ENCODE measurements around the gene SIPA1L3.
A peak's percentile ranks its signal among the peaks of the same experiment; 100 is the strongest.

SIPA1L3 gene

DNA sequence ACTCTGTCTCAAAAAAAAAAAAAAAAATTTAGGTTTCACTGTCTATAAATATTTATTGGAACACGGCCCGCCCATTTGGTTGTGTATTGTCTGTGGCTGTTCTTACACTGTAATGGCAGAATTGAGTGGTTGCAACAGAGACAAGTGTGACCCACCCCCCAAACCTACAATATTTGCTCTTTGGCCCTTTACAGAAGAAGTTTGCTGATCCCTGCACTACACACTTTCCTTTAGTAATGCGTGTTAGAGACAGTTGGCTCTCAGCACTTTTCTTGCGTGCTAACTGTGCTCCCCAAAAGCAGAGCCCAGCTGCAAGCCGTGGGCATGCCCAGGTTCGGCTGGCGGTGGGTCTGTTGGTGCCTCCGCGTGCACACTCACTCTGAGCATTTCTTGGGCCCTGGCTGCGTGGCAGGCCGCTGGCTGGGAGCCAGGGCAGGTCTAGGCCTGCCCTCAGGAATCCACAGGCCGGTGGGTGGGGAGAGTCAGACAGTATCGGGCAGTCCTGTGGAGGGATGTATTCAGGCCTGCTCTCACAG, 72.6 kb downstream of the SIPA1L3 start:
- no peak for DNase-seq (ENCODE audit: low read depth, low spot score)
- peaks cover 3% of the 10 kb centered on the region for H3K4me1 ChIP-seq (ENCODE audit: insufficient read depth, insufficient read length)
- peaks cover 3% of the 10 kb centered on the region for H3K36me3 ChIP-seq (ENCODE audit: insufficient read depth, insufficient read length, low read length)
- peak overlapping the region; percentile 21 for H3K9ac ChIP-seq (ENCODE audit: insufficient read length, low read depth)
- no peaks in the 10 kb centered on the region for H3K9me3 ChIP-seq (ENCODE audit: insufficient read depth, low read length)
- no peaks in the 10 kb centered on the region for H3K27me3 ChIP-seq (ENCODE audit: insufficient read depth, insufficient read length)
- H3K4me3 ChIP-seq (ENCODE audit: insufficient read length, low read depth), result no peak overlapping the region
- no peak for TF ChIP-seq ZNF274 (IDR thresholded peaks at IDR 0.05; ENCODE audit: low read depth, low read length)
- no peak for TF ChIP-seq YY1 (IDR thresholded peaks at IDR 0.05; ENCODE audit: insufficient read depth, insufficient read length)
- no peak for TF ChIP-seq SUZ12 (IDR thresholded peaks at IDR 0.05; ENCODE audit: extremely low read depth, insufficient read depth, insufficient read length)

DNA sequence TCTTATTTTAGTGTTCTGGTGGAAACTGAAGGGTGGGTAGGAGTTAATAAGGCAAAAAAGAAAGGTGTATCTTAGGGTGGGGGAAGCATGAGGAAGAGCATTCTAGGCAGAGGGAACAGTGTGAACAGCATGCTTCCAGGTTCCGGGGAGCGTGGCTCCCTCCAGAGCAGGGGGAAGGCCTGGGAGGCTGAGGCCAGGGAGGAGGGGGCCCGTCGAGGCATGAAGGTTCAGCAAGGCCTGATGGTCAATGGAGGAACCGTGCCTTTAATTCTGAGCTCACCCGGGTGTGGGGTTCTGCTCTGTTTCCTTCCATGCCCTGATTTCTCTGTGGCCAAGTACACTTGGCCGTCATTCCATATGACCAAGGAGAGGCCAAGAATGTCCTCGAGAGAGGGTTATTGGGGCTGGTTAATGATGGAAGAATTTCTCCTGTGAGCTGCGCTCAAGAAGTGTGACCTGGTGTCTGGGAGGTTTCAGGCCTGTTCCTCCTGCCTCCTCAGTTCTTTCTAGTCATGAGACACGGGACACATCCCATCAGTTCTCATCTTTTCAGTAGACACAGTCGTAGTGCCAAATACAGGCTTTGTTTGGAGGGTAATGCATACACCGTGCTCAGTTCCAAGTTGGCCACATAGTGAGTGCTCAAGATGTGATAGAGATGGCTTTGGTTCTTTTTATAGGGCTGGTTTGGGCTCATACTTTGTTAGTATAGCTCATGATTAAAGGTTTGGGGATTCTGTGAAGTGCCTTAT, 73.6 kb downstream of the SIPA1L3 start:
- no peaks in the 10 kb centered on the region for H3K27me3 ChIP-seq (ENCODE audit: insufficient read depth, insufficient read length)
- TF ChIP-seq ZNF274 (IDR thresholded peaks at IDR 0.05; ENCODE audit: low read depth, low read length) (no peak), SUZ12 (IDR thresholded peaks at IDR 0.05; ENCODE audit: extremely low read depth, insufficient read depth, insufficient read length) (no peak), YY1 (IDR thresholded peaks at IDR 0.05; ENCODE audit: insufficient read depth, insufficient read length) (no peak)
- no peak overlapping the region for H3K4me3 ChIP-seq (ENCODE audit: insufficient read length, low read depth)
- H3K9me3 ChIP-seq (ENCODE audit: insufficient read depth, low read length), result no peaks in the 10 kb centered on the region
- H3K4me1 ChIP-seq (ENCODE audit: insufficient read depth, insufficient read length), result peaks cover 3% of the 10 kb centered on the region
- no peaks in the 10 kb centered on the region for H3K36me3 ChIP-seq (ENCODE audit: insufficient read depth, insufficient read length, low read length)
- no peak for DNase-seq (ENCODE audit: low read depth, low spot score)
- no peak overlapping the region for H3K9ac ChIP-seq (ENCODE audit: insufficient read length, low read depth)

DNA sequence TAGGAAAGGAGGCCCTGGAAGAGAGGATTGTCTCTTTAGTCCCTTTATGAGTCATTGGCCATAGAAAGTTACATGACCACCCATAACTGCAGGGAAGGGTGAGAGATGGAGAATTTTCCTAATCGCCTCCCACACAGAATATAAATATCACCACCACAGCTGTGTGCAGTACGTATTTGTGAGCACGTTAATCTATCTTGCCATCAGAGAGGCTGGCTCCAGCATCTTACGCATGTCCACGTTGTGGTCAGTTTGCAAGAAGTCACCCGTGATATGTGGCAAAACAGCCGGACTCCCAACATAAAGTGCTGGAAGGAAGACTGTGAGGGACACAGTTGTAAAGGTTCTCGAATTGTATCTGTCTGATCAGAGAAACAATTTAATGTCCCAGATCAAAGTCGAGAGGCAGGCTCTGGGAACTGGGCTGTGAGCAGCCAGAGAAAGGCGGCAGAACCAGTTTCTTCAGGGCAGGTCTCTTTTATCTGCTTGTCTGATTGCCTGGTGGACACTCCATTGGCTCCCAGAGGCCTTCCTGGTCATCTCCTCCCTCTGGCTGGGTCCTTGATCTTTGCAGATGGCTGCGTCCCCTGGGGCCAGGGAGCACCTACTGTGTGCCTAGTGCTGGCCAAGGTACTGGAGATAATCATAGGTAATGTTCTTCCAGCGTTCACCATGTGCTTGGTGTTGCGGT, 74.9 kb downstream of the SIPA1L3 start:
- no peak overlapping the region for H3K4me3 ChIP-seq (ENCODE audit: insufficient read length, low read depth)
- DNase-seq (ENCODE audit: low read depth, low spot score), result no peak
- H3K4me1 ChIP-seq (ENCODE audit: insufficient read depth, insufficient read length), result peaks cover 3% of the 10 kb centered on the region
- H3K27me3 ChIP-seq (ENCODE audit: insufficient read depth, insufficient read length), result no peaks in the 10 kb centered on the region
- no peaks in the 10 kb centered on the region for H3K36me3 ChIP-seq (ENCODE audit: insufficient read depth, insufficient read length, low read length)
- TF ChIP-seq YY1 (IDR thresholded peaks at IDR 0.05; ENCODE audit: insufficient read depth, insufficient read length), result no peak
- no peak for TF ChIP-seq ZNF274 (IDR thresholded peaks at IDR 0.05; ENCODE audit: low read depth, low read length)
- no peak for TF ChIP-seq SUZ12 (IDR thresholded peaks at IDR 0.05; ENCODE audit: extremely low read depth, insufficient read depth, insufficient read length)
- H3K9me3 ChIP-seq (ENCODE audit: insufficient read depth, low read length), result no peaks in the 10 kb centered on the region
- H3K9ac ChIP-seq (ENCODE audit: insufficient read length, low read depth), result no peak overlapping the region

DNA sequence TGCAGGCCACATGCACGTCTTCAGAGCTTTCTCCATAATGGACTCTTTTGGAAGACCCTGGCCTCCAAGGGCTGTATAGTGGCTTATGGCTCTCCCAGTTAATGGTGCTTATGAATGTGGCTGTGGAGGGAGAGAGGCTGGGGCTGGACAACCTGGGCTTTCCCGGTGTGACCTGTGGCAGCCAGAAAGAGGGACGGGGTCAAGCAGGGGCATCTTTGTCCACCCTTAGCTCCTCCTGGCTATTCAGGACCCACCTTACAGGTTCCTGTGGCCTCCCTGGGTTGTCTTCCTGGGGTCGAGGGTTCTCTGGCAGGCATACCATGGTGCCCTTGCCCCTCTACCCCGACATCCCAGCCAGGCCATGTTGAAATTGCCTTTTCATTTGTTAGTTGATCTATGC, 75.6 kb downstream of the SIPA1L3 start:
- no peak overlapping the region for H3K9ac ChIP-seq (ENCODE audit: insufficient read length, low read depth)
- TF ChIP-seq SUZ12 (IDR thresholded peaks at IDR 0.05; ENCODE audit: extremely low read depth, insufficient read depth, insufficient read length), result no peak
- no peak for TF ChIP-seq YY1 (IDR thresholded peaks at IDR 0.05; ENCODE audit: insufficient read depth, insufficient read length)
- no peak for TF ChIP-seq ZNF274 (IDR thresholded peaks at IDR 0.05; ENCODE audit: low read depth, low read length)
- H3K4me1 ChIP-seq (ENCODE audit: insufficient read depth, insufficient read length), result peaks cover 3% of the 10 kb centered on the region
- no peaks in the 10 kb centered on the region for H3K9me3 ChIP-seq (ENCODE audit: insufficient read depth, low read length)
- no peak overlapping the region for H3K4me3 ChIP-seq (ENCODE audit: insufficient read length, low read depth)
- DNase-seq (ENCODE audit: low read depth, low spot score), result no peak
- H3K27me3 ChIP-seq (ENCODE audit: insufficient read depth, insufficient read length), result no peaks in the 10 kb centered on the region
- H3K36me3 ChIP-seq (ENCODE audit: insufficient read depth, insufficient read length, low read length), result no peaks in the 10 kb centered on the region

DNA sequence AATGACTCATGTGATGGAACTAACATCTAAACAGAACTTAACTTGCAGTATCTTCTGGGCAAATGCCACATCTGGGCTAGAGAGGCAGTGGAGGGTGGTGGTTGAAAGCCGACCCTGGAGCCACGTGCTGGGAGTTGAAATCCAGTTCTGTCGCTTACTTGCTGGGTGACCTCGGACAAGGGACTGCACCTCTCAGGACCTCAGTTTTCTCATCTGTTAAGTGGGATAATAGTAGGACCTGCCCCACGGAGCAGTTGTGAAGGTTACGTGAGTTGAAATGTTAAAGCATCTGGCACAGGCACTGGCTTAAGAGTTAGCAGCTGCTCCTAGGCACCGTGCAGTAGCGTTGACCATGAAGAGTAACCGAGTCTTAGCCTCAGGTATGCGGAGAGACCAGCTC, 76.1 kb downstream of the SIPA1L3 start:
- H3K9ac ChIP-seq (ENCODE audit: insufficient read length, low read depth), result no peak overlapping the region
- no peak for TF ChIP-seq YY1 (IDR thresholded peaks at IDR 0.05; ENCODE audit: insufficient read depth, insufficient read length)
- H3K36me3 ChIP-seq (ENCODE audit: insufficient read depth, insufficient read length, low read length), result no peaks in the 10 kb centered on the region
- H3K9me3 ChIP-seq (ENCODE audit: insufficient read depth, low read length), result no peaks in the 10 kb centered on the region
- no peak for DNase-seq (ENCODE audit: low read depth, low spot score)
- H3K4me1 ChIP-seq (ENCODE audit: insufficient read depth, insufficient read length), result peaks cover 3% of the 10 kb centered on the region
- H3K27me3 ChIP-seq (ENCODE audit: insufficient read depth, insufficient read length), result no peaks in the 10 kb centered on the region
- H3K4me3 ChIP-seq (ENCODE audit: insufficient read length, low read depth), result no peak overlapping the region

DNA sequence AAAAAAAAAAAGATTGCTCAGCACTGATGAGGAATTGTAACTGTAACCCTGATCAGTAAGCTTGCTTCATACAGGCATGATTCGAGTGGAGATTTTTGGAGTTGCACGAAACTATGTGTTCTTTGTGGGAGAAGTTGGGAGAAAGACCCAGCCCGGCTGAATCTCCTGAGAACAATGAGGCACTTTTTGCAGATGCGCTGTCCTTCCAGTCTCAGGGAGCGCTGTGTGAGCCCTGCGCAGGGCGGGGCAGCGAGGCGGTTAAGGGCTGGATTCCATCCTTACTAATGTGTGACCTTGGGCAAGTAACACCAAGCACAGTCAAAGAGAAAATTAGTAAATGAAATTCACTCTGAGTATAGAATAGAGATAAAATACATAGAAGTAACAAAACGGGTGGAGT, 76.9 kb downstream of the SIPA1L3 start:
- no peaks in the 10 kb centered on the region for H3K9me3 ChIP-seq (ENCODE audit: insufficient read depth, low read length)
- peaks cover 3% of the 10 kb centered on the region for H3K4me1 ChIP-seq (ENCODE audit: insufficient read depth, insufficient read length)

DNA sequence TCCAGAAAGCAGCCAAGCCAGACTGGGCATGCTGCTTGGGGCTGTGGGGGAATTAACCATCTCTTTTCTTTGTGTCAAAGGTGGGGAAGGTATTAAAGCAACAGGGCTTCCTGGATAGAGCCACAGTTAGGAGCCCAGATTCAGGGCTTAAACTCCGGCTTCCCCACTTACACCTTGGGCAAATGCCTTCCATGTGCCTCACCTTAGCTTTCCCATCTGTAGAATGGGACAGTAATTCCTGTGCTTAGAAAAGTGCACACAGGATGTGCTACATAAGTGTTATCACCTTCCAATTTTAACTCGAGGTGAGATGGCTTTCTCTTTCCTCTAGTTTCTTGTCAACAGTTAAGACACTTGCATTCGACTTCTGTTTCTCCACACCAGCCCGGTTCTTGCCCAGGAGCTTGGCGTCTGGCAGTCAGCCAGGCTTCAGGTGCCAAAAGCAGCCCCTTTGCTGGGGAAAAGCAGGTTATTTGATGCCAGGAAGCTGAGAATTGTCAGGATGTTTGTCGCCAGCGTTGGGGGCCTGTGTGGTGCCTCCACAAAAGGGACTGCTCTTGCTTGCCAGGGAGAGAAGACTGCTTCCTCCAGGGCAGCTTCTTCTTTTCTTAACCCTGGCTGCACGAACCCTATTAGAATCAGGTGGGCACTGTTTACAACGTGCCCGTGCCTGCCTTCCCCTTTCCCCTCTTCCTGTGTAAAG, 79.2 kb downstream of the SIPA1L3 start:
- Histone ChIP-seq H3K4me3 (ENCODE audit: insufficient read length, low read depth) (no peak overlapping the region), H3K9ac (ENCODE audit: insufficient read length, low read depth) (no peak overlapping the region), H3K4me1 (ENCODE audit: insufficient read depth, insufficient read length) (peaks cover 5% of the 10 kb centered on the region), H3K27me3 (ENCODE audit: insufficient read depth, insufficient read length) (no peaks in the 10 kb centered on the region), H3K36me3 (ENCODE audit: insufficient read depth, insufficient read length, low read length) (no peaks in the 10 kb centered on the region), H3K9me3 (ENCODE audit: insufficient read depth, low read length) (no peaks in the 10 kb centered on the region)
- no peak for DNase-seq (ENCODE audit: low read depth, low spot score)
- TF ChIP-seq YY1 (IDR thresholded peaks at IDR 0.05; ENCODE audit: insufficient read depth, insufficient read length), result no peak
- TF ChIP-seq ZNF274 (IDR thresholded peaks at IDR 0.05; ENCODE audit: low read depth, low read length), result no peak
- no peak for TF ChIP-seq SUZ12 (IDR thresholded peaks at IDR 0.05; ENCODE audit: extremely low read depth, insufficient read depth, insufficient read length)

More for the DNA sequence above, 76.9 kb downstream of the SIPA1L3 start:
- no peak for TF ChIP-seq ZNF274 (IDR thresholded peaks at IDR 0.05; ENCODE audit: low read depth, low read length)
- TF ChIP-seq SUZ12 (IDR thresholded peaks at IDR 0.05; ENCODE audit: extremely low read depth, insufficient read depth, insufficient read length), result no peak
- no peak for TF ChIP-seq YY1 (IDR thresholded peaks at IDR 0.05; ENCODE audit: insufficient read depth, insufficient read length)
- no peaks in the 10 kb centered on the region for H3K27me3 ChIP-seq (ENCODE audit: insufficient read depth, insufficient read length)
- H3K4me3 ChIP-seq (ENCODE audit: insufficient read length, low read depth), result no peak overlapping the region
- no peaks in the 10 kb centered on the region for H3K36me3 ChIP-seq (ENCODE audit: insufficient read depth, insufficient read length, low read length)
- DNase-seq (ENCODE audit: low read depth, low spot score), result no peak
- H3K9ac ChIP-seq (ENCODE audit: insufficient read length, low read depth), result no peak overlapping the region
